Tibial nerve (tissue), 4 donors: ENCODE data around the gene SLAMF8.

Experiments
- EP300 ChIP-seq, 2 donors: sonication (generic); formaldehyde crosslinking; IDR thresholded peaks; one replicate each; pipeline ENCODE4 v1.6.1; 2017; ENCODE audit warnings: antibody characterized with exemption in 2 of 2, mild to moderate bottlenecking in 1 of 2
- POLR2A ChIP-seq, 2 donors: fragments of 450-650 bp; IDR thresholded peaks; one replicate each; pipeline ENCODE4 v1.6.1; 2017; ENCODE audit warnings: antibody characterized with exemption in 2 of 2, mild to moderate bottlenecking in 2 of 2, moderate library complexity in 2 of 2
- TF ChIP-seq, protein P1 (sequence below), 5 experiments: fragments of 200-600 bp in 3 of 5; fragments of 450-650 bp in 2 of 5; sonication (generic) in 3 of 5; IDR thresholded peaks; one replicate each; pipeline ENCODE4 v1.5.1; 2016 to 2019; ENCODE audit warnings: antibody characterized with exemption in 5 of 5, mild to moderate bottlenecking in 3 of 5, moderate library complexity in 2 of 5

DNA sequence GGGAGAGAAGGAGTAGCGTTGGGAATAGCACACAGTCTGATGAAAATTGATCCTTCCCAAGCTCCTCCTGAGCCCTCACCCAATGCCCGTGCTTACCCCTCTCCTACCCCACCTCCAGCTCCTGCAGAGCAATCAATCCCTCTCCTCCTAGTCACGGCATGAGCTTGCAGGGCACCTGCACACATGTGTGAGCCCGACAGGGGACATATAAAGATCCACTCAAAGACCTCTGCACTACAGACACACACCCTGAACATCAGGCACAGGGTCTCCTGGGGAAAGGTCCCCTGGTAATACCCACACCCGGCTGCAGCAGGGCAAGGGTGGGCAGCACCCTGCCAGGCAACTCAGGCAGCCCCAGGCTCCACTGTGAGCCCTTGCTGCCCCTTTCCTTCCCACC lies 35.4 kb downstream of the SLAMF8 start:
- TF ChIP-seq, protein P1, sequence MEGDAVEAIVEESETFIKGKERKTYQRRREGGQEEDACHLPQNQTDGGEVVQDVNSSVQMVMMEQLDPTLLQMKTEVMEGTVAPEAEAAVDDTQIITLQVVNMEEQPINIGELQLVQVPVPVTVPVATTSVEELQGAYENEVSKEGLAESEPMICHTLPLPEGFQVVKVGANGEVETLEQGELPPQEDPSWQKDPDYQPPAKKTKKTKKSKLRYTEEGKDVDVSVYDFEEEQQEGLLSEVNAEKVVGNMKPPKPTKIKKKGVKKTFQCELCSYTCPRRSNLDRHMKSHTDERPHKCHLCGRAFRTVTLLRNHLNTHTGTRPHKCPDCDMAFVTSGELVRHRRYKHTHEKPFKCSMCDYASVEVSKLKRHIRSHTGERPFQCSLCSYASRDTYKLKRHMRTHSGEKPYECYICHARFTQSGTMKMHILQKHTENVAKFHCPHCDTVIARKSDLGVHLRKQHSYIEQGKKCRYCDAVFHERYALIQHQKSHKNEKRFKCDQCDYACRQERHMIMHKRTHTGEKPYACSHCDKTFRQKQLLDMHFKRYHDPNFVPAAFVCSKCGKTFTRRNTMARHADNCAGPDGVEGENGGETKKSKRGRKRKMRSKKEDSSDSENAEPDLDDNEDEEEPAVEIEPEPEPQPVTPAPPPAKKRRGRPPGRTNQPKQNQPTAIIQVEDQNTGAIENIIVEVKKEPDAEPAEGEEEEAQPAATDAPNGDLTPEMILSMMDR (IDR thresholded peaks at IDR 0.05), result no peak
- TF ChIP-seq POLR2A (IDR thresholded peaks at IDR 0.05) (no peak), EP300 (IDR thresholded peaks at IDR 0.05) (no peak)
